Activated T-helper 1 cell treated with Interleukin-2 at 50 U/mL for 16 hours (primary cell): ENCODE data around the gene CHD1.
"Not testable (repeated sequence)": the region's sequence is repeated elsewhere in the genome, so short reads cannot be mapped to it uniquely, and the experiment has no call there.

Experiments
- DNase-seq: peaks from one replicate; pipeline ENCODE4 v3.0.0-alpha.2; 2020; ENCODE audit warnings: low read depth

Gene CHD1

GRCh38 chr5:98928873-98929709 is at the start of gene CHD1:
TSS of gene CHD1 (minus strand) at chr5:98929007. CDS start at chr5:98926386, 2,621 bp downstream.
- DNase-seq = peak; percentile 94

- no peak for DNase-seq
These were observed 49.7 kb upstream of the CHD1 start for GRCh38 chr5:98978528-98978927.

GRCh38 chr5:98977723-98978122 is 48.9 kb upstream of the CHD1 start:
- no peak for DNase-seq

GRCh38 chr5:98975682-98976407 is 47.0 kb upstream of the CHD1 start:
- no peak for DNase-seq

DNA sequence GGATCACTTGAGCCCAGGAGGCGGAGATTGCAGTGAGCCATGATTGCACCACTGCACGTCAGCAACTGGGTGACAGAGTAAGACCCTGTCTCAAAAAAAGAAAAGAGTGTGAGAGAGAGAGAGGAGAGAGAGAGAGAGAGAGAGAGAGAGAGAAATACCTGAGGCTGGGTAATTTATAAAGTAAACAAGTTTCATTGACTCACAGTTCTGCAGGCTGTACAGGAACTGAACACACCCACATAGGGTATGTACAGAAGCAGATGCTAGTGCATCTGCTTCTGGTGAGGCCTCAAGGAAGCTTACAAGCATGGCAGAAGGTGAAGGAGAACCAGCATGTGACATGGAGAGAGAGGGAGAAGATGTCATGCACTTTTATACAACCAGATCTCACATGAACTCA is 46.4 kb upstream of the CHD1 start:
- no peak for DNase-seq

GRCh38 chr5:98969400-98969799 is 40.6 kb upstream of the CHD1 start:
- no peak for DNase-seq

DNA sequence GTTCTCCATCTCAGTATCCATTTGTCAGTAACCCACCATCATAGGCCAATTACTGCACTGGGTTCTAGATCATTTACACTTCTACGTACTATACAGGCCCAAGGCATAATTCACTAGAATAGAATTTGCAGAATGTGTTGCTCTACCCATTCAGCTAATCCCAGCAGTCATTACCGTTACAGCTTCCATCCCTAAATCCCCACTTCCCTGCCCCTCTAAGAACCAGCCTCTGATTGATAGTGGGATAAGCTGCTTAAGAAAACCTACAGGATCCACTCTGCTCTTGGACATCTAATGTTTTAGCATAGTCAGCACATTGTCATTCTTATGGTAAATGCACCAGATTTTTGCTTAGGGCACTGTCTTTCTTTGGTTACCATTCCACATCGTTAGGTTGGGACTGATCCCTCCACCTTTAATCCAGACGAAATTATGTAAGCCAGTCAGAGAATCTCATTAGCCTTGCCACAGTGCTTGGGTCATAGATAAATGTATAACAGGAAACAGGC is 39.3 kb upstream of the CHD1 start:
- no peak for DNase-seq

- DNase-seq = no peak
These were observed 36.4 kb upstream of the CHD1 start for GRCh38 chr5:98965226-98965625.

DNA sequence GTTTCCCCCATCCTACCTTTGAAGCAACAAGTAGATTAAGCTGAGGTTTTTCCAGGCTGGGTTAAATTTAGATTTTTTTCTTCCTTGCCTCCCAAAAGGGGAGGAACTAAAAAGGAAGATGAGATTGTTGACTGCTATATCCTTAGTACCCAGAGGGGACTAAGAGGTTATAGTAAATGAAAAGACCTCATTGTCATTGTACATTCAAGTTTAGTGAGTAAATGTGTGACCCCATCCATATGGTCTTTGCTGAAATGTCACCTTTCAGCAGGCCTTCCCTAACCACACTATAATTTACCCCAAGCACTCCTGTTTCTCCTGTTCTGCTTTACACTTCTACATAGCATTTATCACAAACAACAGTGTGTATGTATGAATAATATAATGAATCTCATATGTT is 35.8 kb upstream of the CHD1 start:
- no peak for DNase-seq

DNA sequence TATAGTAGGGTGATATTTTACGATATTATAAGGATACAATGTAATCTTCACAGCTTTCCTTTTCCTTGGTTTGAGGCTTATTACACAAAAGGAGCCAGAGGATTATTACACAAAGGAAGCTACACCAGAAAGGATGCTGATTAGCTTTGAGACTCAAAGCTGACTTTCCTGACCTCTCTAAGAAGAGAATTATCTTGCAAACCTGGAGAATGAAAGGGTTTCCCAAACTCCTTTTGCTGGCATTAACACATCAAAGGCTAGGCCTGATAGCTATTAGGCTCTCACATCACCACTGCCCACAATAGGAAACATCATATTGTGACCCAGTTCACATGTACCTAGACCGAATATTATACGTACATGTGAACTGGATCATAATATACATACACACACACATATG is 34.2 kb upstream of the CHD1 start:
- no peak for DNase-seq

DNA sequence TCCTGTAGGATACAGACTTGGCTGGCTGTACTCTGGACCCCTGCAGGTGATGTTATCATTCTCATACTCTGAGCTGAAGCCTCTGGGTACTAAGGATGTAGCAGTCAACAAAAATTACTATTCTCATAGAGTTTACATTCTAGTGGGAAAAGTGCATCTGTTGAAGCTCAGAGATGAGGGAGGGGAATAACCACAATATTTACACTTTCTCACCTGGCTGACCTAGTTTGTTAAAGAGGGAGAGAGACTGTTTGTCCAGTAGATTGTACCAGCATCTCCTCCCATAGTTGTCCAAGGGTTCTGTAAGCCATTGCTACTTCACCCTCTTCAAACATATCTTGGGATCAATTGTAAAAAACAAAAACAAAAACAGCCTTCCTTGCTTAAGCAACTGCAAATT is 33.8 kb upstream of the CHD1 start:
- no peak for DNase-seq

DNA sequence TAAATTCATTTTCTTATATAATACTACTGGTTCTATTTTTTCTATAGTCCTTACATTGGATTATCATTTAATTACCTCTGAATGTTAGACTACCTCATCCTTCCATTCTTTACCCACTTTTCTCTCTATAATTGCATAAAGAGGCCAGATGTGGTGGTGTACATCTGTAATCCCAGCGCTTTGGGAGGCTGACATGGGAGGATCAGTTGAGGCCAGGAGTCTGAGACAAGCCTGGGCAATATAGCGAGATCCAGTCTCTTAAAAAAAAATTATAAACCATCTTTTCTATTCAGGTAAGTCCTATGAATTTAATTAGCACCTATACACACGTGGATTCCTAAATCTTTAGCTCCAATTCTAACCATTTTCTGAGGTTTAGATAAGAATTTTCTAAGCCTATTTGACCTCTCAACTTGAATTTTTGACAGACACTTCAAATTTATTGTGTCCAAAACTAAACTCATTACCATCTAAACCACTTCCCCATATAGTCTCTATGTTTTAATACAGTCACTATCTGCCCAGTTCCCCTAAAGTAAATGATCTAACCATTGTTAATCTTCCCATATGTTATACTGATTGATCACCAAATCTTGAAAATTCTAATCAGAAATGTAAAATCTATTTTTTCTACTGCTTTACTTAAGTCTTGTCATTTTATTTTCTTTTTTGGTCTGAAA is 33.0 kb upstream of the CHD1 start:
- DNase-seq = no peak

DNA sequence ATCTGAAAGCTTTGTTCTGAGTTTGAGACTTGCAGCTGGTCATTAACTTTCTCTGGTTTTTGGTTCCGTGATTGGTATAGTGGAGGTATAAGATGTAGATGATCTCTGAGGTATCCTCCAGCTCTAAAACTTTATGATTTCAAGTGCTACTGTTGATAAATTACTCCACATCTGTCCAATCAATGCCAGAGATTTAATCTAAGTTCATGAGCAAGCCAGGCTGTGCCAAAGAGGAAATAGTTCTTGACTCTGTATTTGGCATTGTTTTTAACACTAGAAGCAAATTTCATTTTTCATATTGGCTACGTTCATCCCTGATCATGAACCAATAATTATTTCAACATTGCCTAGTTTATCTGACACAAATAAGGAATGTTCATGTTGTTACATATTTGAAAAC is 28.5 kb upstream of the CHD1 start:
- DNase-seq = no peak

DNA sequence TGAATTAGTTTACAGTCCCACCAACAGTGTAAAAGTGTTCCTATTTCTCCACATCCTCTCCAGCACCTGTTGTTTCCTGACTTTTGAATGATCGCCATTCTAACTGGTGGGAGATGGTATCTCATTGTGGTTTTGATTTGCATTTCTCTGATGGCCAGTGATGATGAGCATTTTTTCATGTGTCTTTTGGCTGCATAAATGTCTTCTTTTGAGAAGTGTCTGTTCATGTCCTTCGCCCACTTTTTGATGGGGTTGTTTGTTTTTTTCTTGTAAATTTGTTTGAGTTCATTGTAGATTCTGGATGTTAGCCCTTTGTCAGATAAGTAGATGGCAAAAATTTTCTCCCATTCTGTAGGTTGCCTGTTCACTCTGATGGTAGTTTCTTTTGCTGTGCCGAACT is 27.1 kb upstream of the CHD1 start:
- DNase-seq = not testable (repeated sequence)

DNA sequence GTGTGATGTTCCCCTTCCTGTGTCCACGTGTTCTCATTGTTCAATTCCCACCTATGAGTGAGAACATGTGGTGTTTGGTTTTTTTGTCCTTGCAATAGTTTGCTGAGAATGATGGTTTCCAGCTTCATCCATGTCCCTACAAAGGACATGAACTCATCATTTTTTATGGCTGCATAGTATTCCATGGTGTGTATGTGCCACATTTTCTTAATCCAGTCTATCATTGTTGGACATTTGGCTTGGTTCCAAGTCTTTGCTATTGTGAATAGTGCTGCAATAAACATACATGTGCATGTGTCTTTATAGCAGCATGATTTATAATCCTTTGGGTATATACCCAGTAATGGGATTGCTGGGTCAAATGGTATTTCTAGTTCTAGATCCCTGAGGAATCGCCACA is 26.7 kb upstream of the CHD1 start:
- DNase-seq = not testable (repeated sequence)

DNA sequence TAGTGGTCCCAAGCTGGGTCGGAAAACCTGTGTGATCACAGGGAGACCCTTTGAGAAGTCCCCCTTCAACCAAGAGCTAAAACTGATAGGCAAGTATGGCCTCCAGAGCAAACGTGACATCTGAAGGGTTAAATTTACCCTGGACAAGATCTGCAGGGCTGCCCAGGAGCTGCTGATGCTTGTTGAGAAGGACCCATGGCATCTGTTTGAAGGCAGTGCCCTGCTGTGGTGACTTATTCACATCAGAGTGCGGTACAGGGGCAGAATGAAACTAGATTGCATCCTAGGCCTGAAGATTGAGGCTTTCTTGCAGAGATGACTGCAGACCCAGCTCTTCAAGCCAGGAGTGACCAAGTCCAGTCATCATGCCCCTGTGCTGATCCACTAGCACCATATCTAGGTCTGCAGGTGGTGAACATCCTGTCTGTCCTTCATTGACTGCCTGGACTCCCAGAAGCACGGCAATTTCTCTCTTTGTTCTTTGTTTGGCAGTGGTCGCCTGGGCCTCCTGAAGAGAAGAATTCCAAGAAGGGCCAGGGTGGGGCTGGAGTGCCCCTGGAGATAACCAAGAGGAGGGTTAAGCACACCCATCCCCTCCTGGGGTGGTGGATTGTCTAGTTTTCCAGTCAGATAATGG is 25.7 kb upstream of the CHD1 start:
- no peak for DNase-seq

DNA sequence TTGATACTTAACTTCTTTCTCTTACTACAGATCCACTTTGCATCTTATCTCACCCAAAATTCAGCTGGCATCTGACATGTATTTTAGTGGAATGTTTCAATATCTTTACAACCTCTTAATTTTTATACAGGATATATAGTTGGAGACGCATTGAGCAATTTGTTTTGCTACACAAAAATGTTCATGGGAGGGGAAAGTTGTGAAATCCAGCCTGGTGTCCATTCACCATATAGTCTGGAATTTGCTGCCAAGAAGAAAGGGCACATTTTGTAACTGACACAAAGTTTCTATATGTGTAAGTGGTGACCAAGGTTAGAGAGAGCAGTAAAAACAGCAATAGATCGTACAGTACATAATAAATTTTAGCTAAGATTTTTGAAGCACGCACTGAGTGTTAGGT is 14.0 kb upstream of the CHD1 start:
- DNase-seq = no peak

GRCh38 chr5:98941131-98941883 is 12.5 kb upstream of the CHD1 start:
- no peak for DNase-seq

- no peak for DNase-seq
These were observed 11.8 kb upstream of the CHD1 start for GRCh38 chr5:98940581-98940980.

GRCh38 chr5:98938464-98938863 is 9.7 kb upstream of the CHD1 start:
- DNase-seq = no peak

- DNase-seq = no peak
These were observed 8.3 kb upstream of the CHD1 start for GRCh38 chr5:98936948-98937715.
